22Rv1 (cell line): Measurements from ENCODE around the gene PKP4.
"Not testable (repeated sequence)": the region's sequence is repeated elsewhere in the genome, so short reads cannot be mapped to it uniquely, and the experiment has no call there.

Experiments used
- H3K27ac ChIP-seq: fragments of 450-650 bp; 2 replicates; pipeline ENCODE4 v1.5.1; 2017
- CTCF ChIP-seq: fragments of 450-650 bp; IDR thresholded peaks from 2 replicates; pipeline ENCODE4 v1.5.1; 2017; ENCODE audit warnings: mild to moderate bottlenecking
- ZFX ChIP-seq: fragments of 450-650 bp; IDR thresholded peaks from 2 replicates; pipeline ENCODE4 v1.6.1; 2017; ENCODE audit warnings: antibody characterized with exemption, borderline replicate concordance

PKP4 gene

DNA sequence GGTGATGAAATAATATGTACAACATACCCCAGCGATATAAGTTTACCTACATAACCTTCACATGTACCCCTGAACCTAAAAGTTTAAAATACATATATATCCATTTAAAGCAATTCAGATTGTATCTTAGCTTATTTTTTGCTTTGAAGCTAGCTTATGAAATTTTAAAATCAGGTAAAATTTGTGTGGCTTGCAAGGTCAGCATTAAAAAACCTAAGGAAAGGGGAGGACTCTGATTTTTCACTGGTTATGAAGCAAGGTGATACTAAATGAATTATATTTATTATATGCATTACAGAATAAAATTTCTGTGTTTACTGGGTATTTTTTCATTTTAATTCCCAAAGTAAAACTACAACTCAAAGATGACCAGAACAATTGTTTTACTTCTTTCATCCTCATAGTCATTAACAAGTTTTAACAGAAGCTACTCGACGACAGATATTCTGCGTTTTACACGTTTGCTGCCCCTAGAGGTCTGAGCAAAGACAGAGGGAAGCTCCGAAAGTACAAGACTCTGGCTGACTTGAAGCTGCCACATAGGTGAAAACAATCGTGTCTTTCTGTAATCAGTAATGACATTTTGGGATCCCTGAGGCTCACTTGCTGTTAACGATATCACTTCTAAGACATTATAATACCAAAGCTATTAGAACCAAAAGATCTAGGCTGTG lies 17.1 kb downstream of the PKP4 start:
- no peak overlapping the region for H3K27ac ChIP-seq
- no peak for TF ChIP-seq ZFX
- TF ChIP-seq CTCF: no peak

DNA sequence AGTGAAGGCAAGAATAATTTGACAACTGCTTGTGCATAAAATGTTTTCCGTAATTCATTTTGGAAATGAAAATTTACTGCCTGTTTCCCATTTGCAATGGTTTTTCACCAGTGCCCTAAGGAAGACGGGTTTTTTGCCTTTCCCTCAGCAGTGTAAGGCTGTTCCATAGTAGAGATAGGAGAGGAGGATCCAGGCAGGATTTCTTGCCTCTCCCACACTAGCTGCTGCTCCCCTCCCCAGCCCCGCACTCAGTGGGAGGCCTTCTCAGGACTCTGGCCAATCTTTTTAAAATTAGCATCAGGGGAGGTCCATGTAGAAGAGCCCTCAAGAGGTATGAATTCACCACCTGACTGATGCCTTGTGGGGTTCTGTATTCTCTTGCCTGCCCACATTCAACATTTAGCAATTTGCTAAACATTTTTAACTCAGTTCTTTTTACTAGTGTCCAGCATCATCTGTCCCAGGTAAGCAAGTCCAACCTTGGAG lies 17.8 kb downstream of the PKP4 start:
- H3K27ac ChIP-seq: not testable (repeated sequence)

- H3K27ac ChIP-seq: no peak overlapping the region
- TF ChIP-seq CTCF (no peak), ZFX (no peak)
Measured at GRCh38 chr2:158477202-158477601, 20.4 kb downstream of the PKP4 start.

- TF ChIP-seq ZFX: no peak
- no peak for TF ChIP-seq CTCF
- no peak overlapping the region for H3K27ac ChIP-seq
Measured at GRCh38 chr2:158478237-158478636, 21.5 kb downstream of the PKP4 start.

DNA sequence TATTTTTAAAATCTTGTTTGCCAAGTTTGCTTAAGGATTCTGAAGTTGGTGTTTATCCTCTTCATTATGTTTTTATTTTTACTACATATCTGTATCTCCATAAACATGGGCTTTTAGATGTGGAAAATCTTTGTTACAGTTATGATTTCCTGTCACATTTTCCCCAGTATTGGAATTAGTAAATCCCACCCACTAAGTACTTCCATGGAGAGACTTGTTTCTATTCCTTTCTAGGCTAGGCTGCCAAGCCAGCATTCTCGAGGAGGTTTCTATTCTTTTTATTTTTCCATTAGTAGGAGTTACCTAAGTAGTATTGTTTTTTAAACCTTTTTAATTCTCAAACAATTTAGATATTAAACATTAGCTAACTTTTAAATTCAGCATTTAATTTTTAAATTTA lies 22.1 kb downstream of the PKP4 start:
- TF ChIP-seq ZFX (no peak), CTCF (no peak)
- no peak overlapping the region for H3K27ac ChIP-seq

DNA sequence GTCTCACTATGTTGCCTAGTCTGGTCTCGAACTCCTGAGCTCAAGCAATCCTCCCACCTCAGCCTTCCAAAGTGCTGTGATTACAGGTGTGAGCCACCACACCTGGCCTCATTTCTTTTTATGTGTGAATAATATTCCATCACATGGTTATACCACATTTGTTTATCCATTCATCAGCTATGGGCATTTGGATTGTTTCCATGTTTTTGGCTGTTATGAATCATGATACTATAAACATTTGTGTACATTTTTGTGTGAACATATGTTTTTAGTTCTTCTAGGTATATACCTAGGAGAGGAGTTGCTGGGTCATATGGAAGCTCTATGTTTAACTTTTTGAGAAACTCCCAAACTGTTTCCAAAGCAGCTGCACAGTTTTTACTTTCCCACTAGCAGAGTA lies 24.4 kb downstream of the PKP4 start:
- no peak overlapping the region for H3K27ac ChIP-seq
- TF ChIP-seq ZFX (no peak), CTCF (no peak)

DNA sequence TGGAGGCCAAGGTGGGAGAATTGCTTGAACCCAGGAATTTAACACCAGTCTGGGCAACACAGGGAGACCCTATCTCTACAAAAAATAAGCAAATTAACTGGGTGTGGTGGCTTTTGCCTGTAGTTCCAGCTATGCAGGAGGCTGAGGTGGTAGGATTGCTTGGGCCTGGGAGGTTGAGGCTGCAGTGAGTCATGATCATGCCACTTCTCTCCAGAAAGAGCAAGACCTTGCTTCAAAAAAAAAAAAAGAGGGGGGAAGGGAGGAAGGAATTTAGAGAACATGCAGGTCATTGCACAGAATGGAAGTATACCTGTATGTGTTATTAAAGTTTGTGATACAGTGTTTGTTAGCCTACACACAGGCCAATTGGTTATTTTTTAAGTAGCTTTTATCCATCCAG lies 25.8 kb downstream of the PKP4 start:
- no peak overlapping the region for H3K27ac ChIP-seq
- no peak for TF ChIP-seq ZFX
- no peak for TF ChIP-seq CTCF
